CD4-positive, alpha-beta T cell treated with Interleukin-17A for 4 hours (primary cell): ENCODE results near the gene RTL10.

ENCODE experiments used
- DNase-seq: peaks from one replicate; pipeline ENCODE4 v3.0.0-alpha.2; 2020; ENCODE audit warnings: mixed read lengths

The RTL10 gene

GRCh38 chr22:19854778-19855503 is at the start of gene RTL10, which contains the start of gene GNB1L:
Gene RTL10, minus strand, starts transcription at chr22:19854874. Its CDS starts 2,613 bp downstream, at chr22:19852261.
Gene GNB1L, minus strand, starts transcription at chr22:19854874. Its CDS starts 33,519 bp downstream, at chr22:19821355.
- DNase-seq, result peak; percentile 98

- DNase-seq, result no peak
Measured at GRCh38 chr22:19904174-19904856, 49.6 kb upstream of the RTL10 start.

GRCh38 chr22:19903513-19903912 is 48.8 kb upstream of the RTL10 start:
- DNase-seq, result no peak

- no peak for DNase-seq
Measured at GRCh38 chr22:19903031-19903430, 48.4 kb upstream of the RTL10 start.

- no peak for DNase-seq
Measured at GRCh38 chr22:19902245-19902715, 47.6 kb upstream of the RTL10 start.

- no peak for DNase-seq
Measured at GRCh38 chr22:19901577-19902244, 47.0 kb upstream of the RTL10 start.

- DNase-seq, result no peak
Measured at GRCh38 chr22:19900707-19901436, 46.2 kb upstream of the RTL10 start.

- no peak for DNase-seq
Measured at GRCh38 chr22:19898831-19899567, 44.3 kb upstream of the RTL10 start.

- DNase-seq, result no peak
Measured at GRCh38 chr22:19898145-19898544, 43.5 kb upstream of the RTL10 start.

GRCh38 chr22:19897726-19898125 is 43.1 kb upstream of the RTL10 start:
- DNase-seq, result no peak

GRCh38 chr22:19896665-19897355 is 42.1 kb upstream of the RTL10 start:
- DNase-seq, result peak; percentile 76

- peak; percentile 53 for DNase-seq
Measured at GRCh38 chr22:19895160-19895849, 40.6 kb upstream of the RTL10 start.

- no peak for DNase-seq
Measured at GRCh38 chr22:19893363-19893762, 38.7 kb upstream of the RTL10 start.

- peak; percentile 34 for DNase-seq
Measured at GRCh38 chr22:19892925-19893324, 38.3 kb upstream of the RTL10 start.

GRCh38 chr22:19892257-19892879 is 37.7 kb upstream of the RTL10 start:
- DNase-seq, result peak; percentile 82

- peak; percentile 91 for DNase-seq
Measured at GRCh38 chr22:19891317-19892256, 36.9 kb upstream of the RTL10 start.

GRCh38 chr22:19890502-19891316 is 36.0 kb upstream of the RTL10 start:
- DNase-seq, result peak; percentile 41

- DNase-seq, result peak; percentile 76
Measured at GRCh38 chr22:19889951-19890350, 35.3 kb upstream of the RTL10 start.
